Activated naive CD8-positive, alpha-beta T cell (primary cell): ENCODE measurements around the gene ANKRD26.

Experiments
- H3K27ac Mint-ChIP-seq: one replicate; pipeline ENCODE4 v1.8.0; 2021; ENCODE audit warnings: mixed read lengths
- H3K27me3 Mint-ChIP-seq: one replicate; pipeline ENCODE4 v1.8.0; 2021; ENCODE audit warnings: mixed read lengths
- H3K36me3 Mint-ChIP-seq: one replicate; pipeline ENCODE4 v1.8.0; 2021; ENCODE audit warnings: mixed read lengths
- H3K4me1 Mint-ChIP-seq: one replicate; pipeline ENCODE4 v1.8.0; 2021; ENCODE audit warnings: low read depth, mixed read lengths
- H3K4me3 Mint-ChIP-seq: one replicate; pipeline ENCODE4 v1.8.0; 2021; ENCODE audit warnings: mild to moderate bottlenecking, mixed read lengths
- H3K9me3 Mint-ChIP-seq: one replicate; pipeline ENCODE4 v1.8.0; 2021; ENCODE audit warnings: low read depth, mixed read lengths

Gene ANKRD26

GRCh38 chr10:27099916-27100812 lies at the start of gene ANKRD26:
ANKRD26 (minus strand) TSS chr10:27100494; CDS start chr10:27100326, 168 bp downstream.
- H3K4me1 Mint-ChIP-seq = peaks cover 54% of the 10 kb centered on the region
- peak within 1 kb of the TSS; percentile 96 for H3K27ac Mint-ChIP-seq
- peaks cover 3% of the 10 kb centered on the region for H3K36me3 Mint-ChIP-seq
- H3K9me3 Mint-ChIP-seq = no peaks in the 10 kb centered on the region
- no peaks in the 10 kb centered on the region for H3K27me3 Mint-ChIP-seq
- H3K4me3 Mint-ChIP-seq = peak within 1 kb of the TSS; percentile 90

GRCh38 chr10:27147701-27148100 lies 47.4 kb upstream of the ANKRD26 start:
- peaks cover 3% of the 10 kb centered on the region for H3K36me3 Mint-ChIP-seq
- no peaks in the 10 kb centered on the region for H3K27me3 Mint-ChIP-seq
- H3K4me3 Mint-ChIP-seq = no peak overlapping the region
- peak overlapping the region; percentile 10 for H3K27ac Mint-ChIP-seq
- peaks cover 42% of the 10 kb centered on the region for H3K4me1 Mint-ChIP-seq
- H3K9me3 Mint-ChIP-seq = no peaks in the 10 kb centered on the region

- Mint-ChIP-seq H3K27me3 (no peaks in the 10 kb centered on the region), H3K9me3 (no peaks in the 10 kb centered on the region), H3K27ac (no peak overlapping the region), H3K4me3 (no peak overlapping the region), H3K36me3 (no peaks in the 10 kb centered on the region), H3K4me1 (peaks cover 28% of the 10 kb centered on the region)
Observed at GRCh38 chr10:27145937-27146336, 45.6 kb upstream of the ANKRD26 start.

GRCh38 chr10:27143686-27144085 lies 43.4 kb upstream of the ANKRD26 start:
- H3K4me1 Mint-ChIP-seq = peaks cover 15% of the 10 kb centered on the region
- H3K4me3 Mint-ChIP-seq = no peak overlapping the region
- H3K27me3 Mint-ChIP-seq = no peaks in the 10 kb centered on the region
- no peaks in the 10 kb centered on the region for H3K36me3 Mint-ChIP-seq
- no peak overlapping the region for H3K27ac Mint-ChIP-seq
- no peaks in the 10 kb centered on the region for H3K9me3 Mint-ChIP-seq

- Mint-ChIP-seq H3K36me3 (peaks cover under 1% of the 10 kb centered on the region), H3K9me3 (no peaks in the 10 kb centered on the region), H3K4me1 (peaks cover 1% of the 10 kb centered on the region), H3K4me3 (no peak overlapping the region), H3K27me3 (no peaks in the 10 kb centered on the region), H3K27ac (no peak overlapping the region)
Observed at GRCh38 chr10:27138277-27138676, 38.0 kb upstream of the ANKRD26 start.

GRCh38 chr10:27134371-27134770 lies 34.1 kb upstream of the ANKRD26 start:
- H3K27me3 Mint-ChIP-seq = no peaks in the 10 kb centered on the region
- peak overlapping the region; percentile 17 for H3K27ac Mint-ChIP-seq
- no peaks in the 10 kb centered on the region for H3K9me3 Mint-ChIP-seq
- peaks cover 7% of the 10 kb centered on the region for H3K36me3 Mint-ChIP-seq
- H3K4me3 Mint-ChIP-seq = no peak overlapping the region
- H3K4me1 Mint-ChIP-seq = peaks cover 9% of the 10 kb centered on the region

GRCh38 chr10:27108165-27108564 lies 7.9 kb upstream of the ANKRD26 start:
- peaks cover 14% of the 10 kb centered on the region for H3K4me1 Mint-ChIP-seq
- no peak overlapping the region for H3K27ac Mint-ChIP-seq
- H3K4me3 Mint-ChIP-seq = no peak overlapping the region
- no peaks in the 10 kb centered on the region for H3K9me3 Mint-ChIP-seq
- H3K27me3 Mint-ChIP-seq = no peaks in the 10 kb centered on the region
- peaks cover 16% of the 10 kb centered on the region for H3K36me3 Mint-ChIP-seq

- Mint-ChIP-seq H3K9me3 (no peaks in the 10 kb centered on the region), H3K4me3 (no peak overlapping the region), H3K4me1 (peaks cover 41% of the 10 kb centered on the region), H3K27ac (peak overlapping the region; percentile 68), H3K27me3 (no peaks in the 10 kb centered on the region), H3K36me3 (peaks cover 13% of the 10 kb centered on the region)
Observed at GRCh38 chr10:27104919-27105318, 4.6 kb upstream of the ANKRD26 start.

- peaks cover 57% of the 10 kb centered on the region for H3K4me1 Mint-ChIP-seq
Observed at GRCh38 chr10:27100813-27101347, 586 bp upstream of the ANKRD26 start.

GRCh38 chr10:27099448-27099847 lies 846 bp downstream of the ANKRD26 start:
- peak overlapping the region; percentile 90 for H3K4me3 Mint-ChIP-seq
- peak overlapping the region; percentile 96 for H3K27ac Mint-ChIP-seq
- H3K27me3 Mint-ChIP-seq = no peaks in the 10 kb centered on the region
- no peaks in the 10 kb centered on the region for H3K9me3 Mint-ChIP-seq
- H3K4me1 Mint-ChIP-seq = peaks cover 49% of the 10 kb centered on the region
- peaks cover 3% of the 10 kb centered on the region for H3K36me3 Mint-ChIP-seq

More at GRCh38 chr10:27100813-27101347, 586 bp upstream of the ANKRD26 start:
- peak overlapping the region; percentile 90 for H3K4me3 Mint-ChIP-seq
- peaks cover 3% of the 10 kb centered on the region for H3K36me3 Mint-ChIP-seq
- H3K27ac Mint-ChIP-seq = peak overlapping the region; percentile 96
- H3K9me3 Mint-ChIP-seq = no peaks in the 10 kb centered on the region
- no peaks in the 10 kb centered on the region for H3K27me3 Mint-ChIP-seq

- Mint-ChIP-seq H3K27me3 (no peaks in the 10 kb centered on the region), H3K9me3 (no peaks in the 10 kb centered on the region), H3K4me1 (no peaks in the 10 kb centered on the region), H3K36me3 (peaks cover 18% of the 10 kb centered on the region), H3K4me3 (no peak overlapping the region), H3K27ac (no peak overlapping the region)
Observed at GRCh38 chr10:27088119-27089044, 11.9 kb downstream of the ANKRD26 start.

- H3K27me3 Mint-ChIP-seq = no peaks in the 10 kb centered on the region
- H3K36me3 Mint-ChIP-seq = peaks cover 38% of the 10 kb centered on the region
- H3K4me1 Mint-ChIP-seq = peaks cover 7% of the 10 kb centered on the region
- H3K4me3 Mint-ChIP-seq = no peak overlapping the region
- no peak overlapping the region for H3K27ac Mint-ChIP-seq
- H3K9me3 Mint-ChIP-seq = no peaks in the 10 kb centered on the region
Observed at GRCh38 chr10:27072436-27073114, 27.7 kb downstream of the ANKRD26 start.

GRCh38 chr10:27068217-27068891 lies 31.9 kb downstream of the ANKRD26 start:
- Mint-ChIP-seq H3K4me3 (no peak overlapping the region), H3K27me3 (no peaks in the 10 kb centered on the region), H3K36me3 (peaks cover 22% of the 10 kb centered on the region), H3K27ac (no peak overlapping the region), H3K4me1 (no peaks in the 10 kb centered on the region), H3K9me3 (no peaks in the 10 kb centered on the region)

GRCh38 chr10:27065084-27065483 lies 35.2 kb downstream of the ANKRD26 start:
- H3K36me3 Mint-ChIP-seq = peaks cover 25% of the 10 kb centered on the region
- H3K4me3 Mint-ChIP-seq = no peak overlapping the region
- H3K9me3 Mint-ChIP-seq = no peaks in the 10 kb centered on the region
- no peak overlapping the region for H3K27ac Mint-ChIP-seq
- no peaks in the 10 kb centered on the region for H3K4me1 Mint-ChIP-seq
- H3K27me3 Mint-ChIP-seq = no peaks in the 10 kb centered on the region
